Neural progenitor cell (in vitro differentiated cells): ENCODE results near the gene RNF40. TPM values are rescaled to one million over a fixed set of nuclear protein-coding genes. Genes with fewer than 3 reads are reported as not detected.

Experiments
- DNase-seq: peaks from one replicate; pipeline ENCODE4 v3.0.0-alpha.2; 2016; ENCODE audit warnings: low spot score
- H2AFZ ChIP-seq: fragments of 200-600 bp; sonication (generic); replicated peaks from 2 replicates; pipeline ENCODE4 v1.6.1; 2016; ENCODE audit warnings: antibody characterized with exemption
- H3F3A ChIP-seq: fragments of 200-600 bp; sonication (generic); 2 replicates; pipeline ENCODE4 v1.6.1; 2016; ENCODE audit warnings: antibody characterized with exemption, low read depth
- H3K27ac ChIP-seq: fragments of 200-600 bp; sonication (generic); 2 replicates; pipeline ENCODE4 v1.5.1; 2016; ENCODE audit warnings: mild to moderate bottlenecking
- H3K27me3 ChIP-seq: fragments of 200-600 bp; sonication (generic); 2 replicates; pipeline ENCODE4 v1.6.1; 2016; ENCODE audit warnings: mild to moderate bottlenecking, moderate library complexity
- H3K36me3 ChIP-seq: fragments of 200-600 bp; sonication (generic); 2 replicates; pipeline ENCODE4 v1.5.1; 2016
- H3K4me1 ChIP-seq: fragments of 200-600 bp; sonication (generic); 2 replicates; pipeline ENCODE4 v1.6.1; 2016; ENCODE audit warnings: mixed run types
- H3K4me2 ChIP-seq: fragments of 200-600 bp; sonication (generic); 2 replicates; pipeline ENCODE4 v1.6.1; 2016
- H3K4me3 ChIP-seq: fragments of 200-600 bp; sonication (generic); 2 replicates; pipeline ENCODE4 v1.5.1; 2016
- H3K79me2 ChIP-seq: fragments of 200-600 bp; sonication (generic); 2 replicates; pipeline ENCODE4 v1.6.1; 2016; ENCODE audit warnings: low read depth
- H3K9ac ChIP-seq: fragments of 200-600 bp; sonication (generic); 2 replicates; pipeline ENCODE4 v1.6.1; 2016
- H3K9me3 ChIP-seq: fragments of 200-600 bp; sonication (generic); 2 replicates; pipeline ENCODE4 v1.5.1; 2016; ENCODE audit warnings: low read depth
- H4K20me1 ChIP-seq: fragments of 200-600 bp; sonication (generic); 2 replicates; pipeline ENCODE4 v1.6.1; 2016; ENCODE audit warnings: low read depth
- H3K27ac Mint-ChIP-seq: 3 replicates; pipeline ENCODE4 v1.8.0; 2021; ENCODE audit warnings: mixed read lengths
- H3K27me3 Mint-ChIP-seq: 2 replicates; pipeline ENCODE4 v1.8.0; 2022; ENCODE audit warnings: low read depth, mild to moderate bottlenecking, inconsistent platforms, moderate library complexity, mixed read lengths; ENCODE audit not compliant: insufficient read depth
- H3K36me3 Mint-ChIP-seq: 3 replicates; pipeline ENCODE4 v1.8.0; 2021; ENCODE audit warnings: mixed read lengths
- H3K4me1 Mint-ChIP-seq: 3 replicates; pipeline ENCODE4 v1.8.0; 2021; ENCODE audit warnings: mixed read lengths
- H3K4me3 Mint-ChIP-seq: 3 replicates; pipeline ENCODE4 v1.8.0; 2021; ENCODE audit warnings: mild to moderate bottlenecking, moderate library complexity, mixed read lengths
- H3K9me3 Mint-ChIP-seq: 3 replicates; pipeline ENCODE4 v1.8.0; 2020; ENCODE audit warnings: mixed read lengths
- CTCF ChIP-seq: fragments of 200-600 bp; sonication (generic); IDR thresholded peaks from 2 replicates; pipeline ENCODE4 v1.5.1; 2017; ENCODE audit warnings: antibody characterized with exemption, mild to moderate bottlenecking
- EZH2 ChIP-seq: fragments of 200-600 bp; sonication (generic); IDR thresholded peaks from 2 replicates; pipeline ENCODE4 v1.6.1; 2017; ENCODE audit warnings: antibody characterized with exemption, mild to moderate bottlenecking, moderate library complexity
- EZH2phosphoT487 ChIP-seq: fragments of 200-600 bp; sonication (generic); IDR thresholded peaks from 2 replicates; pipeline ENCODE4 v1.6.1; 2017; ENCODE audit warnings: antibody characterized with exemption
- total RNA-seq: library from RNA; depleted of rRNA; stranded (reverse); fragments of >200 nt; gene quantifications from 2 replicates; pipeline ENCODE4 v1.2.3, GENCODE V29; 2015; ENCODE audit warnings: low replicate concordance

Gene RNF40
- total RNA-seq, 1 donor from 2014 or later = 45.6 TPM

DNA sequence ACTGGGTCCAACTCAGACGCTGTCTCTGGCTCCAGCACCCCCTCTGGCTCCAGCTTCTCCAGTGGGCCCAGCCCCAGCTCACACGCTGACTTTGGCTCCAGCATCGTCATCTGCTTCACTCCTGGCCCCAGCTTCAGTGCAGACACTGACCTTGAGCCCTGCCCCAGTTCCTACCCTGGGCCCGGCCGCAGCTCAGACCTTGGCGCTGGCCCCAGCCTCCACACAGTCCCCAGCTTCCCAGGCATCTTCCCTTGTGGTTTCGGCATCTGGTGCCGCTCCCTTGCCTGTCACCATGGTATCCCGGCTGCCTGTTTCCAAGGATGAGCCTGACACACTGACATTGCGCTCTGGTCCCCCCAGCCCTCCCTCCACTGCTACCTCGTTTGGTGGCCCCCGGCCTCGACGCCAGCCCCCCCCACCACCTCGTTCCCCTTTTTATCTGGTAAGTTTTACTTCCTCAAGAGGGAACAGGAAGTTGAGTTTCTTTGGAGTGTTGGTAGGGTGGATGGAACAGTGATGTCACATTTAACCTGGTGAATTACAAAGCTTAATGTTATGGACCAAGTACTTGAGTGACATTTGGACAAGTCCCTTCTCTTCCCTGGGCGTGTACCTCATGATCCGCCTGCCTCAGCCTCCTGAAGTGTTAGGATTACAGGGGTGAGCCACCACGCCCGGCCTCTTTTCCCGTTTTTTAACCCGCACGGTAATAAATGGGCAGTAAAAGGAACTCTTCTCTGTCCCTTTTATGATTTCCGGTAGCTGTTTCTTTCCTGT lies 37.3 kb upstream of the RNF40 start:
- Histone ChIP-seq H4K20me1 (peaks cover 44% of the 10 kb centered on the region), H3K4me2 (no peak overlapping the region), H3K36me3 (peaks cover 7% of the 10 kb centered on the region), H3K79me2 (peaks cover 28% of the 10 kb centered on the region), H2AFZ (no peak overlapping the region), H3K9me3 (no peaks in the 10 kb centered on the region), H3K9ac (no peak overlapping the region), H3F3A (no peaks in the 10 kb centered on the region), H3K27me3 (no peaks in the 10 kb centered on the region), H3K27ac (no peak overlapping the region), H3K4me3 (no peak overlapping the region), H3K4me1 (no peaks in the 10 kb centered on the region)
- no peak for DNase-seq
- no peaks in the 10 kb centered on the region for H3K27me3 Mint-ChIP-seq
- TF ChIP-seq EZH2 (no peak), EZH2phosphoT487 (no peak)
- H3K9me3 Mint-ChIP-seq = no peaks in the 10 kb centered on the region
- no peak overlapping the region for H3K4me3 Mint-ChIP-seq
- H3K36me3 Mint-ChIP-seq = peaks cover 44% of the 10 kb centered on the region
- no peaks in the 10 kb centered on the region for H3K4me1 Mint-ChIP-seq
- H3K27ac Mint-ChIP-seq = no peak overlapping the region

- Histone ChIP-seq H3K4me3 (no peak overlapping the region), H3K9ac (no peak overlapping the region), H3K27me3 (no peaks in the 10 kb centered on the region), H4K20me1 (peaks cover 39% of the 10 kb centered on the region), H3K9me3 (no peaks in the 10 kb centered on the region), H2AFZ (no peak overlapping the region), H3K4me1 (no peaks in the 10 kb centered on the region), H3K4me2 (no peak overlapping the region), H3K79me2 (peaks cover 27% of the 10 kb centered on the region), H3K36me3 (peaks cover 7% of the 10 kb centered on the region), H3K27ac (no peak overlapping the region), H3F3A (no peaks in the 10 kb centered on the region)
- no peak overlapping the region for H3K27ac Mint-ChIP-seq
- no peak overlapping the region for H3K4me3 Mint-ChIP-seq
- H3K27me3 Mint-ChIP-seq = no peaks in the 10 kb centered on the region
- H3K9me3 Mint-ChIP-seq = no peaks in the 10 kb centered on the region
- H3K4me1 Mint-ChIP-seq = no peaks in the 10 kb centered on the region
- no peak for DNase-seq
- peaks cover 42% of the 10 kb centered on the region for H3K36me3 Mint-ChIP-seq
- TF ChIP-seq CTCF (no peak), EZH2 (no peak), EZH2phosphoT487 (no peak)
Observed at GRCh38 chr16:30725418-30725792, 36.7 kb upstream of the RNF40 start.

GRCh38 chr16:30728321-30728720 lies 33.8 kb upstream of the RNF40 start:
- no peak overlapping the region for H3K4me2 ChIP-seq
- peaks cover 27% of the 10 kb centered on the region for H3K79me2 ChIP-seq
- H3K9ac ChIP-seq = no peak overlapping the region
- no peak overlapping the region for H2AFZ ChIP-seq
- H4K20me1 ChIP-seq = peaks cover 30% of the 10 kb centered on the region
- Mint-ChIP-seq H3K36me3 (peaks cover 33% of the 10 kb centered on the region), H3K4me3 (no peak overlapping the region), H3K27me3 (peaks cover 2% of the 10 kb centered on the region), H3K9me3 (no peaks in the 10 kb centered on the region), H3K4me1 (no peaks in the 10 kb centered on the region), H3K27ac (no peak overlapping the region)
- H3K9me3 ChIP-seq = no peaks in the 10 kb centered on the region
- H3K4me3 ChIP-seq = no peak overlapping the region
- H3F3A ChIP-seq = no peaks in the 10 kb centered on the region
- peaks cover 13% of the 10 kb centered on the region for H3K36me3 ChIP-seq
- TF ChIP-seq EZH2 (no peak), CTCF (no peak), EZH2phosphoT487 (no peak)
- no peaks in the 10 kb centered on the region for H3K4me1 ChIP-seq
- H3K27ac ChIP-seq = no peak overlapping the region
- H3K27me3 ChIP-seq = no peaks in the 10 kb centered on the region
- DNase-seq = no peak
